ENCODE results near the gene CCL27. TPM values are rescaled to one million over a fixed set of nuclear protein-coding genes. Genes with fewer than 3 reads are reported as not detected.
A peak's percentile ranks its signal among the peaks of the same experiment; 100 is the strongest.

CCL27 gene
- total RNA-seq, 2 donors from 2014 or later: not detected

DNA sequence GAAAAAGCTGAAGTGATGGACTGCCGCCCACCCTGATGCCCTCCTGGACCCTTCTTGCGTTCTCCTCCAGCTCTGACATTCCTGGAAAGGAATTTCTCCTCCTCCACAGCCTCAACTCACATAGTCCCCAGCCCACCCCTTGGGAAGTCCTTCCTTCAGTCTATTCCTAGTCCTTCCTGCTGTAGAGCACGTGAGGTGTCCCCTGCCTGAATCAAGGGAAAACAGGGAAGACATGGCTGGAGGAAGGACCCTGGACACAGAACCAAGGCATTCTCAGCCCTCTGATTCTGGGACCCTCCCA is 37.3 kb downstream of the CCL27 start:
- H3K4me1 ChIP-seq: peaks cover 0 to 26% of the 10 kb centered on the region in 2 donors
- no peaks in the 10 kb centered on the region for H3K9me3 ChIP-seq
- no peaks in the 10 kb centered on the region for H3K36me3 ChIP-seq
- peaks cover 17 to 46% of the 10 kb centered on the region in 2 donors for H3K27me3 ChIP-seq
- DNase-seq (ENCODE audit: low spot score): no peak
- H3K27ac ChIP-seq: no peak overlapping the region
- H3K4me3 ChIP-seq: no peak overlapping the region
- TF ChIP-seq, protein P1, sequence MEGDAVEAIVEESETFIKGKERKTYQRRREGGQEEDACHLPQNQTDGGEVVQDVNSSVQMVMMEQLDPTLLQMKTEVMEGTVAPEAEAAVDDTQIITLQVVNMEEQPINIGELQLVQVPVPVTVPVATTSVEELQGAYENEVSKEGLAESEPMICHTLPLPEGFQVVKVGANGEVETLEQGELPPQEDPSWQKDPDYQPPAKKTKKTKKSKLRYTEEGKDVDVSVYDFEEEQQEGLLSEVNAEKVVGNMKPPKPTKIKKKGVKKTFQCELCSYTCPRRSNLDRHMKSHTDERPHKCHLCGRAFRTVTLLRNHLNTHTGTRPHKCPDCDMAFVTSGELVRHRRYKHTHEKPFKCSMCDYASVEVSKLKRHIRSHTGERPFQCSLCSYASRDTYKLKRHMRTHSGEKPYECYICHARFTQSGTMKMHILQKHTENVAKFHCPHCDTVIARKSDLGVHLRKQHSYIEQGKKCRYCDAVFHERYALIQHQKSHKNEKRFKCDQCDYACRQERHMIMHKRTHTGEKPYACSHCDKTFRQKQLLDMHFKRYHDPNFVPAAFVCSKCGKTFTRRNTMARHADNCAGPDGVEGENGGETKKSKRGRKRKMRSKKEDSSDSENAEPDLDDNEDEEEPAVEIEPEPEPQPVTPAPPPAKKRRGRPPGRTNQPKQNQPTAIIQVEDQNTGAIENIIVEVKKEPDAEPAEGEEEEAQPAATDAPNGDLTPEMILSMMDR (IDR thresholded peaks at IDR 0.05): no peak

DNA sequence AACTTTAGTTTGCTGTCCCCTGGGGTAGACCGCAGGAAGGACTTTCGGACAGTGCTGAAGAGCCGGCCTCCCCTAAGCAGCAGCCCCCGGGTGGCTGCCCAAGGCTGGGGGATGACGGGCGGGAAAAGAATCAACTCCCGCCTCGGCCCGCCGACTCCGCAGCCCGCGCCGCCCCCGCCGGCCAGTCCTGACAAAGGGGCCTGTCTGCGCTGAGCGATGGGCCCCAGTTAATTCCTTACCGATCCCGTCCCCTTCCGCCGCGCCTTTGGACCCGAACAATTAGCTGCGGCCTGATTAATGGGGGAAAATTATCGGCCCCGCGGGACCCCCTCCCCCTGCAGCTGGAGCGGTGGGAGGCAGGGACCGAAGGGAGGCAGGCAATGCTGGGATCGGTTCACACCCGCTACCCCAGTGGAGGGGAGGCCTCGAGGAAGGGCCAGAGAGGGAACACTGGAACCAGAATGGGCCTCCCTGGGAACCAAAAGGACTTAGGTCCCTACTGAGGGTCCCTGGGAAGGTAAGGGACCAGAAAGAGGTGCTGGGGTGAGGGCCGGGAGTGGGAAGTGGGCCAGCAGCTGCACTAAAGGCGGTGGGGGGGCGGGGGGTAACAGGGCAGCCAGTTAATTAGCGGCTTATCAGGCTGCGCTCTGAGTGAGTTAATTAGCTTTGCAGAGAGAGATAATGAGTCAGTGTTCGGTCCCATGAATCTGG is 37.8 kb downstream of the CCL27 start:
- no peak for DNase-seq (ENCODE audit: low spot score)
- TF ChIP-seq, protein P1 (IDR thresholded peaks at IDR 0.05): no peak
- H3K4me3 ChIP-seq: no peak overlapping the region
- no peaks in the 10 kb centered on the region for H3K36me3 ChIP-seq
- peaks cover 0 to 31% of the 10 kb centered on the region in 2 donors for H3K4me1 ChIP-seq
- H3K9me3 ChIP-seq: no peaks in the 10 kb centered on the region
- H3K27me3 ChIP-seq: peaks cover 17 to 46% of the 10 kb centered on the region in 2 donors
- no peak overlapping the region for H3K27ac ChIP-seq

DNA sequence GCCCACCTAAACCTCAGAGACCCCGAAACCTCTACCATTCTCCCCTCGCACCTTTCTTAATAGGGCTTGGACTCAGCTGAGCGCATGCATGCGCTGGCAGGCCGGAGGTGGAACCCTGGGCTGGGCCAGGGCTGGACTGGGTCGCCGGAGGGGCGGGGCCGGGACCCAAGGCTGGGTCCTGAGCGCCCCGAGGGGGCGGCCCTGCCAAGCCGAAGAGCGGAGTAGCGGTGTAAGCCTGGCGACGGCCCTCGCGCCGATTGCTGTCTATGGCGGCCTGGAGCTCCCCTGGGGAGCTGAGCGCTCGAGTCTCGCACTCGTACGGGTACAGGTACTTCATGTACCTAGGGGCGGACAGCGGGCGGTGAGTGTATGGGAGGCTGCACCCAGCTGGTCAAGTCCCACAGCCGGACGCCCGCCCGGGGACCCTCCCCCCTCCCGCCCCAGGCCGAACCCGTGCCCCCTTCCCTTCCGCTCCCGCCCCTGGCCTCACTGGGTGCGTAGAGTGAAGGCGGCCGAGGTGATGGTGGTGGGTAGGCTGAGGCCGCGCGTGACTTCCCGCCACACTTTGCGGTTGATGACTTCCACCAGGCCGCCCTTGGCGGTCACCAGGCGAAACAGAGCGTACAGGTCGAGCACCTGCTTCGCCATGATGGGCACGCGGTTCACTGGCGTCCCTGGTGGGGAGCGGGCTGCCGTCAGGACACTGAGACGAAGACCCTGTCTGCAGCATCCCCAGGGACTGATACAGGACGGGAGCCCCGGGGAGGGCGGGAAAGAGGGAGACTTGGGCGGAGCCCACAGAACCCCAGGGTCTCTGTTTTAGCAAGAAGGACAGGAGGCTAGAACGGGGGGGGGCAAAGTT is 38.9 kb downstream of the CCL27 start:
- TF ChIP-seq, protein P1 (IDR thresholded peaks at IDR 0.05): no peak
- H3K27me3 ChIP-seq: peaks cover 17 to 46% of the 10 kb centered on the region in 2 donors
- no peaks in the 10 kb centered on the region for H3K9me3 ChIP-seq
- H3K27ac ChIP-seq: no peak overlapping the region
- peaks cover 0 to 30% of the 10 kb centered on the region in 2 donors for H3K4me1 ChIP-seq
- no peak overlapping the region for H3K4me3 ChIP-seq
- no peak for DNase-seq (ENCODE audit: low spot score)
- H3K36me3 ChIP-seq: no peaks in the 10 kb centered on the region

DNA sequence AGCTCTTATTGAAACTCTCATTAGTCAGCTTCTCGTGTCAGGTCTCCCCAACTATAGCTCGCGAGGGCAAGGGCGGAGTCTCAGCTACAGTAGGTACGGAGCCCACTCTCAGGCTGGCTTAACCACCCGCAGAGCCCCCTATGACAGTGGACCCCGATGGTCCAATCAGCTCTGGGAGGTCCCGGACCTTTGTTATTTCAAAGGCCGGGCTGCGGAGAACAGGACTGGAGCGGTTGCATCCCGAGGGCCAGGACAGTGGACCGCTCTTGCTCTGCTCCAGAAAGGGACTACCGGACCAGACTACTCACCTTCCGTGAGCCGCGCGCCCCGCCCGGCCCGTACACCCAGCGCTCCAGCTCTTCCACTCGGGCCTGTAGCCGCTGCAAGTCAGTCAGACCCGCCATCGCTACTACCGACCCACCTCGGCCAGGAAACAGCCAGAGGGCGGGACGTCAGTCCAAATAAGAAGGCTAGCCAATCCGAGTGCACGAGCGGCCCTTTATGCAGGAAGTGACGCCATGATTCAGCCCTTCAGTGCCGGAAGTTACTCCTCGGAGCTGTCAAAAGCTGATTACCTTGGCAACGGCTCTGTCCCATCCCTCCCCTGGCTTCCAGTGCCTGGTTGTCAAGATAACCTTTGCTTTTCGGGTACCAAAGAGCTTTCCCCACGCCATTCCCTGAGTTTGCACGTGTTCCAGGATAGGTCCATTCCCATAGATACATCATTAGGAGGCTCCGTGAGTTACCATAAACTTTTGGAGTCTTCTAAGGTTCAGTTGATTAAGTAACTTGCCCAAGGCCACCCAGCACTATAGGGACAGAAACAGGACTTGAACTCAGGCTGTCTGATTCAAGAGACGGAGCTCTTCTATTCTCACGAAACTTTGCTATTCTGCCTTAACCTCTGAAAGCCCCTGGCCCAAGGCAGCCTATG is 42.1 kb downstream of the CCL27 start, which contains the start of gene DCTN3:
DCTN3 (minus strand) TSS at position 435 of the 934 bp plus-strand sequence; CDS start at position 404, 31 bp downstream.
- no peaks in the 10 kb centered on the region for H3K9me3 ChIP-seq
- peaks cover 8 to 29% of the 10 kb centered on the region in 2 donors for H3K27me3 ChIP-seq
- peak within 1 kb of the TSS; percentile 24 to 64 for H3K27ac ChIP-seq
- peaks cover 0 to 26% of the 10 kb centered on the region in 2 donors for H3K4me1 ChIP-seq
- peak within 1 kb of the TSS; percentile 85 to 86 for H3K4me3 ChIP-seq
- TF ChIP-seq, protein P1 (IDR thresholded peaks at IDR 0.05): peak in 1 of 2 donors; percentile 23
- peak; percentile 97 for DNase-seq (ENCODE audit: low spot score)
- H3K36me3 ChIP-seq: peaks cover 27% of the 10 kb centered on the region

DNA sequence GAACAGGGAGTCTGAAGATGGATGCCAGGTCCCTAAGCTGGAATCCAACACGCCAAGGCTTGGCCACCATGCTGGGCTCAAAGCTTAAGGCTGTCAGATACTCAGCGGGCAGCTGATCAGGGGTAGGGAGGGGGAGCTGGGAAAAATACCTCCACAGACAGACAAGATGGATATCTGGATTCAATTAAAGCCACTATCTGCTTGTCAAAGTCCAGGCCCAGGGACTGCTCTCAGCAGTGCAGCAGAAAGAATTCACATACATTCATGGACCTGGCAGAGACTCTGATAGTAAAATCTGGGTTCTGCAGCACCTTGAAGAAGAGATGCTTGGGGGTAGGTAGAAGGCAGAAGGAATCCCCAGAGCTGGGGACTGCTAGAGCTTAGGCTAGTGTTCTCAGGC is 47.3 kb downstream of the CCL27 start:
- Histone ChIP-seq H3K4me1 (peaks cover 0 to 35% of the 10 kb centered on the region in 2 donors), H3K4me3 (no peak overlapping the region), H3K36me3 (peaks cover 37% of the 10 kb centered on the region), H3K27ac (no peak overlapping the region), H3K9me3 (no peaks in the 10 kb centered on the region), H3K27me3 (no peaks in the 10 kb centered on the region)
- TF ChIP-seq, protein P1 (IDR thresholded peaks at IDR 0.05): no peak
- no peak for DNase-seq (ENCODE audit: low spot score)
